Measurements from ENCODE around the gene GPR137B.

Gene GPR137B

GRCh38 chr1:236242568-236242967 lies 100.2 kb downstream of the GPR137B start:
- H3K4me2 ChIP-seq (ENCODE audit: low read length) = no peak overlapping the region
- H3K9me2 ChIP-seq (replicated peaks; ENCODE audit: control insufficient read depth, low read length) = no peaks in the 10 kb centered on the region
- H3F3A ChIP-seq (ENCODE audit: control insufficient read depth, insufficient read depth) = no peaks in the 10 kb centered on the region
- no peaks in the 10 kb centered on the region for H3K9me3 ChIP-seq (ENCODE audit: control insufficient read depth, insufficient read depth, low read length)
- no peaks in the 10 kb centered on the region for H3K27me3 ChIP-seq (ENCODE audit: control insufficient read depth, low read length)
- H4K20me1 ChIP-seq (ENCODE audit: control insufficient read depth, insufficient read depth, low read depth, low read length) = no peaks in the 10 kb centered on the region
- H3K79me2 ChIP-seq (ENCODE audit: control insufficient read depth, low read length) = no peaks in the 10 kb centered on the region
- H3K27ac ChIP-seq (ENCODE audit: low read depth, low read length) = no peak overlapping the region
- TF ChIP-seq CTCF (IDR thresholded peaks at IDR 0.05; ENCODE audit: low read depth, low read length, poor library complexity, severe bottlenecking) (no peak), EZH2phosphoT487 (IDR thresholded peaks at IDR 0.05; ENCODE audit: borderline replicate concordance, low read length) (no peak)
- H3K4me1 ChIP-seq (ENCODE audit: control insufficient read depth, low read length) = no peaks in the 10 kb centered on the region
- H3K4me3 ChIP-seq (ENCODE audit: low read length) = no peak overlapping the region
- H3K36me3 ChIP-seq (ENCODE audit: control insufficient read depth, low read length) = peaks cover 22% of the 10 kb centered on the region

- peaks cover 4% of the 10 kb centered on the region; the same call in 1 of the 2 replicates for H3K4me1 ChIP-seq (ENCODE audit: control insufficient read depth, low read length)
- H3K4me2 ChIP-seq (ENCODE audit: low read length) = no peak overlapping the region
- no peak overlapping the region for H3K4me3 ChIP-seq (ENCODE audit: low read length)
- H3K27ac ChIP-seq (ENCODE audit: low read depth, low read length) = no peak overlapping the region
- no peaks in the 10 kb centered on the region for H3K27me3 ChIP-seq (ENCODE audit: control insufficient read depth, low read length)
- H3K9me2 ChIP-seq (replicated peaks; ENCODE audit: control insufficient read depth, low read length) = no peaks in the 10 kb centered on the region
- no peaks in the 10 kb centered on the region for H3K79me2 ChIP-seq (ENCODE audit: control insufficient read depth, low read length)
- H3K36me3 ChIP-seq (ENCODE audit: control insufficient read depth, low read length) = peaks cover 32% of the 10 kb centered on the region
- no peaks in the 10 kb centered on the region for H4K20me1 ChIP-seq (ENCODE audit: control insufficient read depth, insufficient read depth, low read depth, low read length)
- TF ChIP-seq CTCF (IDR thresholded peaks at IDR 0.05; ENCODE audit: low read depth, low read length, poor library complexity, severe bottlenecking) = no peak
- TF ChIP-seq EZH2phosphoT487 (IDR thresholded peaks at IDR 0.05; ENCODE audit: borderline replicate concordance, low read length) = no peak
- no peaks in the 10 kb centered on the region for H3K9me3 ChIP-seq (ENCODE audit: control insufficient read depth, insufficient read depth, low read length)
- H3F3A ChIP-seq (ENCODE audit: control insufficient read depth, insufficient read depth) = no peaks in the 10 kb centered on the region
Observed at GRCh38 chr1:236247286-236247685, 104.9 kb downstream of the GPR137B start.

DNA sequence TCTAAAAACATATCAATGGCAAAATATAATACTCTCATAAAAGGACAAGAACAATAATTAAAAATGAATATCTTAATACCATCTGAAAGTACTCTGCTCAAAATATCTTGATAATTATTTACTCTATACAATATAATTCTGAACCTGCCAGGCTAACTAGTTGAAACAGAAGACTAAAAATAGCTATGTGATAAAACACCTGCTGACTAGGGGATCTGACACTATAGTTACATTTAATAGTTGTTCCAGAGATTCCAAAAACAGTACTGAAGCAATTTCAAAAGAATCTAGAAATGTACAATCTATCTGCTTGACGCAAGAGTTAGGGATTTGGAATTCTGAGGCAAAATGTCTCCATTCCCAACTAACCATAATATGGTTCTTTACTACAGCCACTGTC lies 109.2 kb downstream of the GPR137B start:
- Histone ChIP-seq H3K9me3 (ENCODE audit: control insufficient read depth, insufficient read depth, low read length) (no peaks in the 10 kb centered on the region), H3K36me3 (ENCODE audit: control insufficient read depth, low read length) (peaks cover 39% of the 10 kb centered on the region), H3K4me3 (ENCODE audit: low read length) (no peak overlapping the region), H3K27me3 (ENCODE audit: control insufficient read depth, low read length) (no peaks in the 10 kb centered on the region), H3F3A (ENCODE audit: control insufficient read depth, insufficient read depth) (no peaks in the 10 kb centered on the region), H3K9me2 (replicated peaks; ENCODE audit: control insufficient read depth, low read length) (no peaks in the 10 kb centered on the region), H3K4me1 (ENCODE audit: control insufficient read depth, low read length) (peaks cover 4% of the 10 kb centered on the region; the same call in 1 of the 2 replicates), H3K27ac (ENCODE audit: low read depth, low read length) (no peak overlapping the region), H3K79me2 (ENCODE audit: control insufficient read depth, low read length) (peaks cover 9% of the 10 kb centered on the region), H3K4me2 (ENCODE audit: low read length) (no peak overlapping the region), H4K20me1 (ENCODE audit: control insufficient read depth, insufficient read depth, low read depth, low read length) (no peaks in the 10 kb centered on the region)
- no peak for TF ChIP-seq CTCF (IDR thresholded peaks at IDR 0.05; ENCODE audit: low read depth, low read length, poor library complexity, severe bottlenecking)
- no peak for TF ChIP-seq EZH2phosphoT487 (IDR thresholded peaks at IDR 0.05; ENCODE audit: borderline replicate concordance, low read length)
